ENCODE measurements around the gene ICE2.

ICE2 gene, protein sequence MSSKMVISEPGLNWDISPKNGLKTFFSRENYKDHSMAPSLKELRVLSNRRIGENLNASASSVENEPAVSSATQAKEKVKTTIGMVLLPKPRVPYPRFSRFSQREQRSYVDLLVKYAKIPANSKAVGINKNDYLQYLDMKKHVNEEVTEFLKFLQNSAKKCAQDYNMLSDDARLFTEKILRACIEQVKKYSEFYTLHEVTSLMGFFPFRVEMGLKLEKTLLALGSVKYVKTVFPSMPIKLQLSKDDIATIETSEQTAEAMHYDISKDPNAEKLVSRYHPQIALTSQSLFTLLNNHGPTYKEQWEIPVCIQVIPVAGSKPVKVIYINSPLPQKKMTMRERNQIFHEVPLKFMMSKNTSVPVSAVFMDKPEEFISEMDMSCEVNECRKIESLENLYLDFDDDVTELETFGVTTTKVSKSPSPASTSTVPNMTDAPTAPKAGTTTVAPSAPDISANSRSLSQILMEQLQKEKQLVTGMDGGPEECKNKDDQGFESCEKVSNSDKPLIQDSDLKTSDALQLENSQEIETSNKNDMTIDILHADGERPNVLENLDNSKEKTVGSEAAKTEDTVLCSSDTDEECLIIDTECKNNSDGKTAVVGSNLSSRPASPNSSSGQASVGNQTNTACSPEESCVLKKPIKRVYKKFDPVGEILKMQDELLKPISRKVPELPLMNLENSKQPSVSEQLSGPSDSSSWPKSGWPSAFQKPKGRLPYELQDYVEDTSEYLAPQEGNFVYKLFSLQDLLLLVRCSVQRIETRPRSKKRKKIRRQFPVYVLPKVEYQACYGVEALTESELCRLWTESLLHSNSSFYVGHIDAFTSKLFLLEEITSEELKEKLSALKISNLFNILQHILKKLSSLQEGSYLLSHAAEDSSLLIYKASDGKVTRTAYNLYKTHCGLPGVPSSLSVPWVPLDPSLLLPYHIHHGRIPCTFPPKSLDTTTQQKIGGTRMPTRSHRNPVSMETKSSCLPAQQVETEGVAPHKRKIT

DNA sequence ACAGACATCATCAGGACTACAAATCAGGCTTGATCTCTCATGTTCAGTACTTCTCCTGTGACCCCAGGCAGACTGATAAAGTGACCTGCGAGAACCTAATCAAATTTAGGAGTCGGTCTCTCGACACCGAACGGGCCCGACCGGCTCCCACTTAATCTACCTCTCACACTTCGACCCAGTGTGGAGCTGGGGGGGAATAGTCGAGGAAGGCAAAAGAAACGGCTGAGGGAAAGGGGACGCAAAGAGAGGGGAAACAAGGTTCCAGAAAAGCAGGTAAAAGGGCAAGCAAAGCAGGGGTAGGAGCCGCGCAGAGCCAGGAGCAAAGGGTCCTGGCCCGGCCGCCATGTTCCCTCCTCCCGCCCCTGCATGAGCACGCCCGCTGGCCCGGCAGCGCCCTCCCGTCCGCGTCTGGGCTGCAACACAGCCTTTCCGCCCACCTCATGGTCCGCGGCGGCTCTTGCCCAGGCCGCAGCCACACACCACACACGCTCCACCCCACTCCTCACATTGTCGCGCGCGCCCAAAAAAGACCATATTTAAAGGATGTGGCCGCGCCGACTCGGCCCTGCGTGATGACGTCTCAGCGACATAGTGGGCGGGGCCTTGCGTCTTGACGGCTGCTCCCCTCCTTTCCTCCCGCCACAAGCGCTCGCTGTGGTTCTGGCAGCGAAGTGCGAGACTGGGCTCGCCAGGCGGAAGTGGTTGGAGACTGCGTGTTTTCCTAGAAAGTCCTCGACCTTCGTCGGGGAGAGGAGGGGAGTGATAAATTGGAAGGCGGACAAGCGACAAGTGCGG is at the start of gene ICE2:
ICE2 (minus strand) TSS at position 577 of the 795 bp plus-strand sequence. CDS start 1,165 bp downstream, outside the sequence.
- ATAC-seq, result peak; percentile 95
- TF ChIP-seq TOX (CRISPR knock-in tag; IDR thresholded peaks at IDR 0.05; ENCODE audit: borderline replicate concordance) (no peak), RARB (CRISPR knock-in tag; IDR thresholded peaks at IDR 0.05) (no peak), SNAI2 (CRISPR knock-in tag; IDR thresholded peaks at IDR 0.05) (peak; percentile 16; the same call in 1 of the 2 replicates), ZFP30 (CRISPR knock-in tag; IDR thresholded peaks at IDR 0.05) (no peak), CSDC2 (CRISPR knock-in tag; IDR thresholded peaks at IDR 0.05) (no peak), ISL1 (CRISPR knock-in tag; IDR thresholded peaks at IDR 0.05) (no peak), GLIS3 (CRISPR knock-in tag; IDR thresholded peaks at IDR 0.05) (0 out of 2 replicates have a peak, but pooled peaks have one; percentile 46), OSR1 (CRISPR knock-in tag; IDR thresholded peaks at IDR 0.05) (no peak)
- TF ChIP-seq, protein P1, sequence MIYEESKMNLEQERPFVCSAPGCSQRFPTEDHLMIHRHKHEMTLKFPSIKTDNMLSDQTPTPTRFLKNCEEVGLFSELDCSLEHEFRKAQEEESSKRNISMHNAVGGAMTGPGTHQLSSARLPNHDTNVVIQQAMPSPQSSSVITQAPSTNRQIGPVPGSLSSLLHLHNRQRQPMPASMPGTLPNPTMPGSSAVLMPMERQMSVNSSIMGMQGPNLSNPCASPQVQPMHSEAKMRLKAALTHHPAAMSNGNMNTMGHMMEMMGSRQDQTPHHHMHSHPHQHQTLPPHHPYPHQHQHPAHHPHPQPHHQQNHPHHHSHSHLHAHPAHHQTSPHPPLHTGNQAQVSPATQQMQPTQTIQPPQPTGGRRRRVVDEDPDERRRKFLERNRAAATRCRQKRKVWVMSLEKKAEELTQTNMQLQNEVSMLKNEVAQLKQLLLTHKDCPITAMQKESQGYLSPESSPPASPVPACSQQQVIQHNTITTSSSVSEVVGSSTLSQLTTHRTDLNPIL (CRISPR knock-in tag; IDR thresholded peaks at IDR 0.05; ENCODE audit: low read depth), result no peak
- TF ChIP-seq, protein P2, sequence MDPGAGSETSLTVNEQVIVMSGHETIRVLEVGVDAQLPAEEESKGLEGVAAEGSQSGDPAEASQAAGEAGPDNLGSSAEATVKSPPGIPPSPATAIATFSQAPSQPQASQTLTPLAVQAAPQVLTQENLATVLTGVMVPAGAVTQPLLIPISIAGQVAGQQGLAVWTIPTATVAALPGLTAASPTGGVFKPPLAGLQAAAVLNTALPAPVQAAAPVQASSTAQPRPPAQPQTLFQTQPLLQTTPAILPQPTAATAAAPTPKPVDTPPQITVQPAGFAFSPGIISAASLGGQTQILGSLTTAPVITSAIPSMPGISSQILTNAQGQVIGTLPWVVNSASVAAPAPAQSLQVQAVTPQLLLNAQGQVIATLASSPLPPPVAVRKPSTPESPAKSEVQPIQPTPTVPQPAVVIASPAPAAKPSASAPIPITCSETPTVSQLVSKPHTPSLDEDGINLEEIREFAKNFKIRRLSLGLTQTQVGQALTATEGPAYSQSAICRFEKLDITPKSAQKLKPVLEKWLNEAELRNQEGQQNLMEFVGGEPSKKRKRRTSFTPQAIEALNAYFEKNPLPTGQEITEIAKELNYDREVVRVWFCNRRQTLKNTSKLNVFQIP (CRISPR knock-in tag; IDR thresholded peaks at IDR 0.05; ENCODE audit: borderline replicate concordance, low read depth), result no peak
- TF ChIP-seq, protein P3, sequence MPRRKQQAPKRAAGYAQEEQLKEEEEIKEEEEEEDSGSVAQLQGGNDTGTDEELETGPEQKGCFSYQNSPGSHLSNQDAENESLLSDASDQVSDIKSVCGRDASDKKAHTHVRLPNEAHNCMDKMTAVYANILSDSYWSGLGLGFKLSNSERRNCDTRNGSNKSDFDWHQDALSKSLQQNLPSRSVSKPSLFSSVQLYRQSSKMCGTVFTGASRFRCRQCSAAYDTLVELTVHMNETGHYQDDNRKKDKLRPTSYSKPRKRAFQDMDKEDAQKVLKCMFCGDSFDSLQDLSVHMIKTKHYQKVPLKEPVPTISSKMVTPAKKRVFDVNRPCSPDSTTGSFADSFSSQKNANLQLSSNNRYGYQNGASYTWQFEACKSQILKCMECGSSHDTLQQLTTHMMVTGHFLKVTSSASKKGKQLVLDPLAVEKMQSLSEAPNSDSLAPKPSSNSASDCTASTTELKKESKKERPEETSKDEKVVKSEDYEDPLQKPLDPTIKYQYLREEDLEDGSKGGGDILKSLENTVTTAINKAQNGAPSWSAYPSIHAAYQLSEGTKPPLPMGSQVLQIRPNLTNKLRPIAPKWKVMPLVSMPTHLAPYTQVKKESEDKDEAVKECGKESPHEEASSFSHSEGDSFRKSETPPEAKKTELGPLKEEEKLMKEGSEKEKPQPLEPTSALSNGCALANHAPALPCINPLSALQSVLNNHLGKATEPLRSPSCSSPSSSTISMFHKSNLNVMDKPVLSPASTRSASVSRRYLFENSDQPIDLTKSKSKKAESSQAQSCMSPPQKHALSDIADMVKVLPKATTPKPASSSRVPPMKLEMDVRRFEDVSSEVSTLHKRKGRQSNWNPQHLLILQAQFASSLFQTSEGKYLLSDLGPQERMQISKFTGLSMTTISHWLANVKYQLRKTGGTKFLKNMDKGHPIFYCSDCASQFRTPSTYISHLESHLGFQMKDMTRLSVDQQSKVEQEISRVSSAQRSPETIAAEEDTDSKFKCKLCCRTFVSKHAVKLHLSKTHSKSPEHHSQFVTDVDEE (CRISPR knock-in tag; IDR thresholded peaks at IDR 0.05), result peak; percentile 28; the same call in 1 of the 2 replicates
- TF ChIP-seq, protein P4, sequence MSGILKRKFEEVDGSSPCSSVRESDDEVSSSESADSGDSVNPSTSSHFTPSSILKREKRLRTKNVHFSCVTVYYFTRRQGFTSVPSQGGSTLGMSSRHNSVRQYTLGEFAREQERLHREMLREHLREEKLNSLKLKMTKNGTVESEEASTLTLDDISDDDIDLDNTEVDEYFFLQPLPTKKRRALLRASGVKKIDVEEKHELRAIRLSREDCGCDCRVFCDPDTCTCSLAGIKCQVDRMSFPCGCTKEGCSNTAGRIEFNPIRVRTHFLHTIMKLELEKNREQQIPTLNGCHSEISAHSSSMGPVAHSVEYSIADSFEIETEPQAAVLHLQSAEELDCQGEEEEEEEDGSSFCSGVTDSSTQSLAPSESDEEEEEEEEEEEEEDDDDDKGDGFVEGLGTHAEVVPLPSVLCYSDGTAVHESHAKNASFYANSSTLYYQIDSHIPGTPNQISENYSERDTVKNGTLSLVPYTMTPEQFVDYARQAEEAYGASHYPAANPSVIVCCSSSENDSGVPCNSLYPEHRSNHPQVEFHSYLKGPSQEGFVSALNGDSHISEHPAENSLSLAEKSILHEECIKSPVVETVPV (CRISPR knock-in tag; IDR thresholded peaks at IDR 0.05), result 0 out of 2 replicates have a peak, but pooled peaks have one; percentile 49

DNA sequence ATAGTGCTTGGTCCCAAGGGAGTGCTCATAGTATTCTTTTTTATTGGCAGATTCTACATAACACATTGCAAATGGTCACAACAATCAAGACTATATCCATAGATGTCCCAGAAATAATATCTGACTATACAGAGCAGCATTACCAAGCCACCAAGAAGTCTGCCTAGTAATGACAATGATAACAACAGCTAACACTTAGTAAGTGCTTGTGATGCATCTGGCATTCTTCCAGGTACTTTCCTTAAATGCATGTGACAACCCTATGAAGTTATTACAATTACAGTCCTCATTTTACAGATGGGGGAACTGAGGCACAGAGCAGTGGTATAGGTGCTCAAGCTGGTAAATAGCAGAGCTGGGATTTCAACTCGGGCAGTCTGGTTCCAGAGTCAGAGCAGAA is 49.6 kb upstream of the ICE2 start:
- no peak for TF ChIP-seq SNAI2 (CRISPR knock-in tag; IDR thresholded peaks at IDR 0.05)
- TF ChIP-seq ZC3H10 (CRISPR knock-in tag; IDR thresholded peaks at IDR 0.05), result no peak
- TF ChIP-seq TOX (CRISPR knock-in tag; IDR thresholded peaks at IDR 0.05; ENCODE audit: borderline replicate concordance), result no peak
- TF ChIP-seq OSR1 (CRISPR knock-in tag; IDR thresholded peaks at IDR 0.05), result no peak
- TF ChIP-seq ARNTL (CRISPR knock-in tag; IDR thresholded peaks at IDR 0.05; ENCODE audit: borderline replicate concordance, low read depth), result no peak
- TF ChIP-seq ZFP3 (CRISPR knock-in tag; IDR thresholded peaks at IDR 0.05), result no peak
- TF ChIP-seq, protein P1 (CRISPR knock-in tag; IDR thresholded peaks at IDR 0.05; ENCODE audit: low read depth), result no peak
- TF ChIP-seq ZFP30 (CRISPR knock-in tag; IDR thresholded peaks at IDR 0.05), result no peak
- no peak for TF ChIP-seq ESRRG (CRISPR knock-in tag; IDR thresholded peaks at IDR 0.05)
- TF ChIP-seq, protein P3 (CRISPR knock-in tag; IDR thresholded peaks at IDR 0.05), result no peak
- TF ChIP-seq ISL1 (CRISPR knock-in tag; IDR thresholded peaks at IDR 0.05), result no peak
- no peak for TF ChIP-seq ZNF8 (CRISPR knock-in tag; IDR thresholded peaks at IDR 0.05)
- no peak for TF ChIP-seq RARB (CRISPR knock-in tag; IDR thresholded peaks at IDR 0.05)
- TF ChIP-seq CSDC2 (CRISPR knock-in tag; IDR thresholded peaks at IDR 0.05), result no peak
- TF ChIP-seq, protein P5, sequence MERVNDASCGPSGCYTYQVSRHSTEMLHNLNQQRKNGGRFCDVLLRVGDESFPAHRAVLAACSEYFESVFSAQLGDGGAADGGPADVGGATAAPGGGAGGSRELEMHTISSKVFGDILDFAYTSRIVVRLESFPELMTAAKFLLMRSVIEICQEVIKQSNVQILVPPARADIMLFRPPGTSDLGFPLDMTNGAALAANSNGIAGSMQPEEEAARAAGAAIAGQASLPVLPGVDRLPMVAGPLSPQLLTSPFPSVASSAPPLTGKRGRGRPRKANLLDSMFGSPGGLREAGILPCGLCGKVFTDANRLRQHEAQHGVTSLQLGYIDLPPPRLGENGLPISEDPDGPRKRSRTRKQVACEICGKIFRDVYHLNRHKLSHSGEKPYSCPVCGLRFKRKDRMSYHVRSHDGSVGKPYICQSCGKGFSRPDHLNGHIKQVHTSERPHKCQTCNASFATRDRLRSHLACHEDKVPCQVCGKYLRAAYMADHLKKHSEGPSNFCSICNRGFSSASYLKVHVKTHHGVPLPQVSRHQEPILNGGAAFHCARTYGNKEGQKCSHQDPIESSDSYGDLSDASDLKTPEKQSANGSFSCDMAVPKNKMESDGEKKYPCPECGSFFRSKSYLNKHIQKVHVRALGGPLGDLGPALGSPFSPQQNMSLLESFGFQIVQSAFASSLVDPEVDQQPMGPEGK (CRISPR knock-in tag; IDR thresholded peaks at IDR 0.05; ENCODE audit: borderline replicate concordance), result no peak
- TF ChIP-seq ZNF70 (CRISPR knock-in tag; IDR thresholded peaks at IDR 0.05), result no peak
- ATAC-seq, result no peak
